Measurements from ENCODE around the gene MMP10. TPM values are rescaled to one million over a fixed set of nuclear protein-coding genes. Genes with fewer than 3 reads are reported as not detected.

The MMP10 gene
- total RNA-seq = not detected

DNA sequence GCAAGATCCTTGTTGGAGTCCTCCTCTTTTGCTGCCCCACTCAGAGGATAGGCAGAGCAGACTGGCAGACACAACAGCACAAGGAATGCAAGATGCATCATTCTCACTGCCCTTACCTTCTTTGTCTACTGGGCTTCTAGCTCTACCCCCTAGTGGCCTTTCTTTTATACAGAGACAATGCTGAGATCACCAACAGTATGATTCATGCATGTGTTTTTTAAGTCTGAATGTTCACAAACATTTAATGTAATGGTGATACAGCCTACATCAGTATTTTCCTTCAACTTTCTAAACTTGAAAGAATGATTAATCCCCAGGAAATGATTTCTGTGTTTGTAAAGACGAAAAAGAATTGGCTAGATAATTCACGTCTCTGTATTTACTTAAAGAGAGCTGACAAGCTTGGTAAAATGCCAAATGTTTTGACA, at the start of gene MMP10:
Gene MMP10, minus strand, starts transcription at position 138 of the 428 bp plus-strand sequence. Its CDS starts 37 bp downstream, at position 101.
- Histone ChIP-seq H3K27ac (ENCODE audit: low read depth, low read length) (no peak within 1 kb of the TSS), H3K9ac (ENCODE audit: low read depth in 1 of 3, low read length in 3 of 3) (no peak within 1 kb of the TSS), H3K9me3 (ENCODE audit: control insufficient read depth in 3 of 3, low read length in 3 of 3) (no peaks in the 10 kb centered on the region)

DNA sequence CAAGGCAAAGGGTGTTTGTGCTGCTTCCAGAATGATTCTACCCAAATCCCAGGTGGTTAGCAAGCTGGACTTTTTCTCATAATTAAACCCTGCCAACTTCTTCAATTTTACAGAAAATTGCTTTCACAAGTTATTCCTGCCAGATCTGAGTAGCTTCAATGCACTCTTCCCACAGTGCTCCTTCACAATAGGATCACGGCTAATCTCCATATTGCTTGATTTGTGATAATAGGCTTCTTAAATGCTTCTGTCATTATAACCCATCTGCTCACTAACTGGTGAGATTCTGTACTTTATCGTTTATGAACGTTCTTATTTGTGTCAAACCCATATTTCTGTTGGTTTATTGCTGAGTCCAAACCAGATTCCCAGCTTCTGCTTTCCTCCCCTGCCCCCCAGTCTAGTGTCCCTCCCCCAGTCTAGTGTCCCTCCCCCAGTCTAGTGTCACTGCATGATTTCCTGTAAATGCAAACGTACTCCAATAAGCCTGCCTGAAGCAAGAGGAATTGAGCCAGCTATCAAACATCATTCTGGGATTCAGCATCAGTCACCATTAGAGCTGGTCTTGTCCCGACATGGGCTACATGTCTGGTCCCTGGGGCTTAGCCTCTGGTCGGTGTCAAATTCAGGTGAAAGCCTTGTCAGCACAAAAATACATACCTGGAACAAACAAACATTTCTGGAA, 49.0 kb upstream of the MMP10 start:
- H3K4me3 ChIP-seq (ENCODE audit: low read length in 3 of 3) = no peak overlapping the region
- H3K9ac ChIP-seq (ENCODE audit: low read depth in 1 of 3, low read length in 3 of 3) = no peak overlapping the region
- H3K4me1 ChIP-seq (ENCODE audit: control insufficient read depth in 3 of 3, insufficient read depth in 3 of 3, low read length in 3 of 3) = no peaks in the 10 kb centered on the region
- H3K9me3 ChIP-seq (ENCODE audit: control insufficient read depth in 3 of 3, low read length in 3 of 3) = no peaks in the 10 kb centered on the region
- H3K36me3 ChIP-seq (ENCODE audit: control insufficient read depth in 3 of 3, insufficient read depth in 3 of 3, low read length in 3 of 3) = no peaks in the 10 kb centered on the region
- no peak overlapping the region for H3K27ac ChIP-seq (ENCODE audit: low read depth, low read length)
- H3K27me3 ChIP-seq (ENCODE audit: control insufficient read depth in 3 of 3, insufficient read depth in 3 of 3, low read length in 3 of 3) = peaks cover 0 to 3% (median 0%) of the 10 kb centered on the region in 3 donors

More for the DNA sequence above, at the start of gene MMP10:
- Histone ChIP-seq H3K27me3 (ENCODE audit: control insufficient read depth in 3 of 3, insufficient read depth in 3 of 3, low read length in 3 of 3) (no peaks in the 10 kb centered on the region), H3K36me3 (ENCODE audit: control insufficient read depth in 3 of 3, insufficient read depth in 3 of 3, low read length in 3 of 3) (no peaks in the 10 kb centered on the region), H3K4me3 (ENCODE audit: low read length in 3 of 3) (no peak within 1 kb of the TSS), H3K4me1 (ENCODE audit: control insufficient read depth in 3 of 3, insufficient read depth in 3 of 3, low read length in 3 of 3) (no peaks in the 10 kb centered on the region)

- Histone ChIP-seq H3K27ac (ENCODE audit: low read depth, low read length) (no peak overlapping the region), H3K36me3 (ENCODE audit: control insufficient read depth in 3 of 3, insufficient read depth in 3 of 3, low read length in 3 of 3) (no peaks in the 10 kb centered on the region), H3K4me3 (ENCODE audit: low read length in 3 of 3) (no peak overlapping the region), H3K4me1 (ENCODE audit: control insufficient read depth in 3 of 3, insufficient read depth in 3 of 3, low read length in 3 of 3) (no peaks in the 10 kb centered on the region), H3K27me3 (ENCODE audit: control insufficient read depth in 3 of 3, insufficient read depth in 3 of 3, low read length in 3 of 3) (no peaks in the 10 kb centered on the region), H3K9me3 (ENCODE audit: control insufficient read depth in 3 of 3, low read length in 3 of 3) (no peaks in the 10 kb centered on the region), H3K9ac (ENCODE audit: low read depth in 1 of 3, low read length in 3 of 3) (no peak overlapping the region)
Observed at GRCh38 chr11:102824556-102824955, 44.1 kb upstream of the MMP10 start.

DNA sequence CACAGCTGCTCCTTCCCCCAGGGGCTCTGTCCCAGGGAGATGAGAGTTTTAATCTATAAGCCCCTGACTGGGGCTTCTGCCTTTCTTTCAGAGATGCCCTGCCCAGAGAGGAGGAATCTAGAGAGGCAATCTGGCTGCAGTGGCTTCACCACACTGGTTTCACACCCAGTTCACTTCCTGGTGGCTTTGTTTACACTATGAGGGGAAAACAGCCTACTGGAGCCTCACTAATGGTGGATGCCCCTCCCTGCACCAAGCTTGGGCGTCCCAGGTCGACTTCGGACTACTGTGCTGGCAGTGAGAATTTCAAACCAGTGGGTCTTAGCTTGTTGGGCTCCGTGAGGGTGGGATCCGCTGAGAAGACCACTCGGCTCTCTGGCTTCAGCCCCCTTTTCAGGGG, 39.1 kb upstream of the MMP10 start:
- H3K4me3 ChIP-seq (ENCODE audit: low read length in 3 of 3) = no peak overlapping the region
- H3K9ac ChIP-seq (ENCODE audit: low read depth in 1 of 3, low read length in 3 of 3) = no peak overlapping the region
- no peaks in the 10 kb centered on the region for H3K27me3 ChIP-seq (ENCODE audit: control insufficient read depth in 3 of 3, insufficient read depth in 3 of 3, low read length in 3 of 3)
- H3K27ac ChIP-seq (ENCODE audit: low read depth, low read length) = no peak overlapping the region
- no peaks in the 10 kb centered on the region for H3K36me3 ChIP-seq (ENCODE audit: control insufficient read depth in 3 of 3, insufficient read depth in 3 of 3, low read length in 3 of 3)
- H3K9me3 ChIP-seq (ENCODE audit: control insufficient read depth in 3 of 3, low read length in 3 of 3) = no peaks in the 10 kb centered on the region
- H3K4me1 ChIP-seq (ENCODE audit: control insufficient read depth in 3 of 3, insufficient read depth in 3 of 3, low read length in 3 of 3) = no peaks in the 10 kb centered on the region

DNA sequence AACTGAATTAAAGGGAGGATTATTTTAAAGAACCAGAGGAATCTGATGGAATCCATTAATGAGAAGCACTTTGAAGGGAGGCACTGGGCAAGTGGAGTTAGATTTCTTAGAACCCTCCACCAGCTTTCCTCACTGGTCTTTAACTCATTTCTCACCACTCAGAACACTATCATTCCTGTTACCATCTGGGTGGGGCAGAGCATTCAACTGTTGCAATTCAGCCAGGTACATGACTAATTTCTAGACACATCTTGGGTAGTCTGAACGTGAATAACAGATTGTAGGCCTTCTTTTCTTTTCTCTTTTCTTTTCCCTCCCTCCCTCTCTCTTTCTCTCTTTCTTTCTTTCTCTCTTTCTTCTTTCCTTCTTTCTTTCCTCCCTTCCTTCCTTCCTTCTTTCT, 33.1 kb upstream of the MMP10 start:
- no peaks in the 10 kb centered on the region for H3K36me3 ChIP-seq (ENCODE audit: control insufficient read depth in 3 of 3, insufficient read depth in 3 of 3, low read length in 3 of 3)
- H3K27me3 ChIP-seq (ENCODE audit: control insufficient read depth in 3 of 3, insufficient read depth in 3 of 3, low read length in 3 of 3) = no peaks in the 10 kb centered on the region
- H3K27ac ChIP-seq (ENCODE audit: low read depth, low read length) = no peak overlapping the region
- H3K4me1 ChIP-seq (ENCODE audit: control insufficient read depth in 3 of 3, insufficient read depth in 3 of 3, low read length in 3 of 3) = no peaks in the 10 kb centered on the region
- no peak overlapping the region for H3K9ac ChIP-seq (ENCODE audit: low read depth in 1 of 3, low read length in 3 of 3)
- no peaks in the 10 kb centered on the region for H3K9me3 ChIP-seq (ENCODE audit: control insufficient read depth in 3 of 3, low read length in 3 of 3)
- no peak overlapping the region for H3K4me3 ChIP-seq (ENCODE audit: low read length in 3 of 3)

GRCh38 chr11:102812188-102812587, 31.8 kb upstream of the MMP10 start:
- no peak overlapping the region for H3K4me3 ChIP-seq (ENCODE audit: low read length in 3 of 3)
- no peaks in the 10 kb centered on the region for H3K27me3 ChIP-seq (ENCODE audit: control insufficient read depth in 3 of 3, insufficient read depth in 3 of 3, low read length in 3 of 3)
- no peaks in the 10 kb centered on the region for H3K4me1 ChIP-seq (ENCODE audit: control insufficient read depth in 3 of 3, insufficient read depth in 3 of 3, low read length in 3 of 3)
- no peaks in the 10 kb centered on the region for H3K9me3 ChIP-seq (ENCODE audit: control insufficient read depth in 3 of 3, low read length in 3 of 3)
- H3K9ac ChIP-seq (ENCODE audit: low read depth in 1 of 3, low read length in 3 of 3) = no peak overlapping the region
- no peaks in the 10 kb centered on the region for H3K36me3 ChIP-seq (ENCODE audit: control insufficient read depth in 3 of 3, insufficient read depth in 3 of 3, low read length in 3 of 3)
- no peak overlapping the region for H3K27ac ChIP-seq (ENCODE audit: low read depth, low read length)

DNA sequence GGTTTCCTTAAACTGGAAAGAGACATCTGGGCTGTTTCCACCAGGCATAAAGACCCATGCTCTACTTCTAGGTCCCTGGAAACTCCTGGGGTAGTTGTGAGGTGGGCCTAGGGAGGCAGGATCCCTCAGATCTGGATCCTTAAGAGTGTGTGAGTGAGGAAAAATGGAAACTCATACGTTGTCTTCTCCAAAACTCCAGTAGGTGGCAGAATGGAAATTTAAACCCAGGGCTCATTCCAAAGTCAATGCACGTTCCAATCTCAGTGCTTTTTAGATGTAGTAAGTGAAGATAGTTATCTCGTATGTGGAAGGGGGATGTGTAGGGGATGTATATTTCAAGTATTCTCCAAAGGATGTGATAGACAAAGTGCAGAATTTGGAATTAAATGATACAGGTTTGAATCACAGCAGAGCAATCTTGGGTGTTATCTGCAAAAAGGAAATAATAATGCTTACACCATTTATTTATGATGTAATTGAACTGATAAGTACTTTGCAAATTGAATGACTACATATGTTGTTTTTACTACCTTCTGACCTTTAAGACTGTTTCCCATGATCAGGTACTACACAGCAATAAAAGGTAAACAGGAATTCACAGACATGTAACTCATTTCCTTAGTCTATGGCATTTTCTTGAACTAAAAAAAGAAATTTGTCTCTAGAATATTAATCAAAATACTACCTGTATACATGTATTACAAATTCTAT, 30.7 kb upstream of the MMP10 start:
- H3K36me3 ChIP-seq (ENCODE audit: control insufficient read depth in 3 of 3, insufficient read depth in 3 of 3, low read length in 3 of 3) = no peaks in the 10 kb centered on the region
- H3K27ac ChIP-seq (ENCODE audit: low read depth, low read length) = no peak overlapping the region
- no peaks in the 10 kb centered on the region for H3K9me3 ChIP-seq (ENCODE audit: control insufficient read depth in 3 of 3, low read length in 3 of 3)
- H3K9ac ChIP-seq (ENCODE audit: low read depth in 1 of 3, low read length in 3 of 3) = no peak overlapping the region
- no peaks in the 10 kb centered on the region for H3K27me3 ChIP-seq (ENCODE audit: control insufficient read depth in 3 of 3, insufficient read depth in 3 of 3, low read length in 3 of 3)
- no peaks in the 10 kb centered on the region for H3K4me1 ChIP-seq (ENCODE audit: control insufficient read depth in 3 of 3, insufficient read depth in 3 of 3, low read length in 3 of 3)
- H3K4me3 ChIP-seq (ENCODE audit: low read length in 3 of 3) = no peak overlapping the region

GRCh38 chr11:102809971-102810370, 29.5 kb upstream of the MMP10 start:
- Histone ChIP-seq H3K4me1 (ENCODE audit: control insufficient read depth in 3 of 3, insufficient read depth in 3 of 3, low read length in 3 of 3) (no peaks in the 10 kb centered on the region), H3K9ac (ENCODE audit: low read depth in 1 of 3, low read length in 3 of 3) (no peak overlapping the region), H3K27me3 (ENCODE audit: control insufficient read depth in 3 of 3, insufficient read depth in 3 of 3, low read length in 3 of 3) (no peaks in the 10 kb centered on the region), H3K4me3 (ENCODE audit: low read length in 3 of 3) (no peak overlapping the region), H3K9me3 (ENCODE audit: control insufficient read depth in 3 of 3, low read length in 3 of 3) (no peaks in the 10 kb centered on the region), H3K27ac (ENCODE audit: low read depth, low read length) (no peak overlapping the region), H3K36me3 (ENCODE audit: control insufficient read depth in 3 of 3, insufficient read depth in 3 of 3, low read length in 3 of 3) (no peaks in the 10 kb centered on the region)

- no peaks in the 10 kb centered on the region for H3K9me3 ChIP-seq (ENCODE audit: control insufficient read depth in 3 of 3, low read length in 3 of 3)
- H3K36me3 ChIP-seq (ENCODE audit: control insufficient read depth in 3 of 3, insufficient read depth in 3 of 3, low read length in 3 of 3) = no peaks in the 10 kb centered on the region
- no peaks in the 10 kb centered on the region for H3K4me1 ChIP-seq (ENCODE audit: control insufficient read depth in 3 of 3, insufficient read depth in 3 of 3, low read length in 3 of 3)
- H3K27ac ChIP-seq (ENCODE audit: low read depth, low read length) = no peak overlapping the region
- H3K27me3 ChIP-seq (ENCODE audit: control insufficient read depth in 3 of 3, insufficient read depth in 3 of 3, low read length in 3 of 3) = no peaks in the 10 kb centered on the region
- no peak overlapping the region for H3K9ac ChIP-seq (ENCODE audit: low read depth in 1 of 3, low read length in 3 of 3)
- no peak overlapping the region for H3K4me3 ChIP-seq (ENCODE audit: low read length in 3 of 3)
Observed at GRCh38 chr11:102807921-102808320, 27.5 kb upstream of the MMP10 start.

- no peaks in the 10 kb centered on the region for H3K36me3 ChIP-seq (ENCODE audit: control insufficient read depth in 3 of 3, insufficient read depth in 3 of 3, low read length in 3 of 3)
- H3K27me3 ChIP-seq (ENCODE audit: control insufficient read depth in 3 of 3, insufficient read depth in 3 of 3, low read length in 3 of 3) = no peaks in the 10 kb centered on the region
- no peaks in the 10 kb centered on the region for H3K4me1 ChIP-seq (ENCODE audit: control insufficient read depth in 3 of 3, insufficient read depth in 3 of 3, low read length in 3 of 3)
- H3K27ac ChIP-seq (ENCODE audit: low read depth, low read length) = no peak overlapping the region
- H3K9me3 ChIP-seq (ENCODE audit: control insufficient read depth in 3 of 3, low read length in 3 of 3) = no peaks in the 10 kb centered on the region
- H3K4me3 ChIP-seq (ENCODE audit: low read length in 3 of 3) = no peak overlapping the region
- H3K9ac ChIP-seq (ENCODE audit: low read depth in 1 of 3, low read length in 3 of 3) = no peak overlapping the region
Observed at GRCh38 chr11:102806296-102806695, 25.9 kb upstream of the MMP10 start.
